Activated CD8-positive, alpha-beta memory T cell treated with anti-CD3 and anti-CD28 coated beads, Interleukin-2, amount 50 U/mL, for 4 hours (primary cell): ENCODE data around the gene PTPRN2.
"Not testable (repeated sequence)": the region's sequence is repeated elsewhere in the genome, so short reads cannot be mapped to it uniquely, and the experiment has no call there.

ENCODE experiments used
- DNase-seq: peaks from one replicate; pipeline ENCODE4 v3.0.0-alpha.2; 2020

Gene PTPRN2

DNA sequence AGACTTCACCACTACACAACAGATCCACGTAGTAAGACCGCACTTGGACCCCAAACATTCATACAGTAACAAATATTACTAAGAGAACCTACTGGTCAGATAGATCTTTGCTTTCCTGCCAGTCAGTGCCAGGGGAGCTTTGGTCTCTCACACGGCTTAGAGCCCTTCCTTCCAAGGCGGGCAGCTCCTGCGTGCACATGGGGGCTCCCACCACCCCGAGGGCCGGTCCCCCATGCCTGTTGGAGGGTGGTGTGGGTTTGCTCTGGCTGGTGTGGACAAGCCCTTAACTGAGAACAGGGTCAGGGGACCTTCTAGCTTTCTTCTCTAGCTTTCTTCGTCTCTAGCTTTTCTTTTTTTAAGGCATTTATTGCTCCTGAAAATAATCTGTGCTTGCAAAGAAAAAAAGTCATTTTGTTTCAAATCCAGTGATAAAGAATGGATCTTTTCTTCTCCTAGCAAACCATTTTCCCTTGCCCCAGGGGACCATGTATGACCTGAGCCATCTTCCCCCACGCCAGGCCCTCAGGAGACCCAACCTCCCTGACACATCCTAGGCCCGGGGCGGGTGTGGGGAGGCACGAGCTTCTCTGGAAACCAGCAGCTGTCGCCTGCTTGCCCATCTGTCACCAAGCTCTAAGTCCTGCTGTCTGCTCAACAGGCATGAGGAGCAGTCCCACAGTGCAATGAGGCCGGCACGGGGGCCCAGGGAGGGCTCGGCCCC, 591.1 kb downstream of the PTPRN2 start:
- peak; percentile 13 for DNase-seq

DNA sequence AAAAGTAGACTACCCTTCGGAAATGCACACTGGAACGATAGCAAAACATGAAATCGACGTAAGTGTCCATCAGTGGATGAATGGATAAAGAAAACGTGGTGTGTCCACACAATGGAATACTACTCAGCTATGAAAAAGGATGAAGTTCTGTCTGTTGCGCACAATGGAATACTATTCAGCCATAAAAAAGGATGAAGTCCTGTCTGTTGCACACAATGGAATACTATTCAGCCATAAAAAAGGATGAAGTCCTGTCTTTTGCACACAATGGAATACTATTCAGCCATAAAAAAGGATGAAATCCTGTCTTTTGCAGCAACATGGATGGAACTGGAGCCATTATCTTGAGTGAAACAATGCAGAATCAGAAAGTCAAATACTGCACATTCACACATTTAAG, 591.8 kb downstream of the PTPRN2 start:
- DNase-seq: no peak

DNA sequence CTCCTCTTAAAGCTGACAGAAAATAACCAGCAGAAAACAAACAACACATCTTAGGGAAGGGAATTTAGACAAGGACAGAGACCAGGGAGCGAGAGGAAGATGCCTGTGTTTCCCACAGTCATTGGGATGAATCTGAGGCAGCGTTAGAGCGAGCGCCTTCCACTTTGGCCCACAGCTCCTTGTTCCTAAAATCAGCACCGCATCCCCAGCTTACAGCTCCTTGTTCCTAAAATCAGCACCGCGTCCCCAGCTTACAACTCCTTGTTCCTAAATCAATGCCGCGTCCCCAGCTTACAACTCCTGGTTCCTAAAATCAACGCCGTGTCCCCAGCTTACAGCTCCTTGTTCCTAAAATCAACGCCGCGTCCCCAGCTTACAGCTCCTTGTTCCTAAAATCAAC, 593.3 kb downstream of the PTPRN2 start:
- no peak for DNase-seq

DNA sequence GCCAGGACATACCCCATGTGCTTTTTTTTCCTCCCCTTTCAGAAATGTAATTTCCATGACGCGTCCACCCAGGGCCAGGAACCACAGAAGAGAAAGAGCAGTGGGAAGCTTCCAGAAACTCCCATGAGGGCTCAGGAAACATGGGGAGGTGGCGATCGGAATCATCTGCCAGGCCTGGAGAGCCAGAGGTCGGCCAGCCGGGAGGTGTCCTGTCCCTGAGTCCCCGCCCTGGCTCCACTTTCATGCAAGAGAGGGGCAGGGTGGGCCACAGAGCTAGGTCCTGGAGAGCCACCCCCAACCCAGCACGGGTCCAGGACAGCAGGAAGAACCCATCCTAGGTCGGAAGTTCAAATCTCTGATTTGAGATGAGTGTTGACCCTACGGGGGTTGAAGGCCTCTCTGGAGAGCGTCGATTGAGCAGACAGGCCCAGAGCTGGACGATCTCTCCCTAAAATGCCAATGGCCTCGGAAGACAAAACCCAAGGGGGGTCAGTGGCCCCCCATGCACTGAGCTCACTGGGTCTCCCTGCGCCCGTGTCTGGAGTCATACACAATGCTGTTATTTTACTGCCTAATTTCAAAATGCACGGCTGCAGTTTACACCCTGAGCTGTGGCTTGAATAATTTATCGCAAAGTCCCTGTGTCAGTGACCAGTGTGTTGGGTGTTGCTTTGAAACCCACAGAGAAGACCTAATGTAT, 594.1 kb downstream of the PTPRN2 start:
- no peak for DNase-seq

DNA sequence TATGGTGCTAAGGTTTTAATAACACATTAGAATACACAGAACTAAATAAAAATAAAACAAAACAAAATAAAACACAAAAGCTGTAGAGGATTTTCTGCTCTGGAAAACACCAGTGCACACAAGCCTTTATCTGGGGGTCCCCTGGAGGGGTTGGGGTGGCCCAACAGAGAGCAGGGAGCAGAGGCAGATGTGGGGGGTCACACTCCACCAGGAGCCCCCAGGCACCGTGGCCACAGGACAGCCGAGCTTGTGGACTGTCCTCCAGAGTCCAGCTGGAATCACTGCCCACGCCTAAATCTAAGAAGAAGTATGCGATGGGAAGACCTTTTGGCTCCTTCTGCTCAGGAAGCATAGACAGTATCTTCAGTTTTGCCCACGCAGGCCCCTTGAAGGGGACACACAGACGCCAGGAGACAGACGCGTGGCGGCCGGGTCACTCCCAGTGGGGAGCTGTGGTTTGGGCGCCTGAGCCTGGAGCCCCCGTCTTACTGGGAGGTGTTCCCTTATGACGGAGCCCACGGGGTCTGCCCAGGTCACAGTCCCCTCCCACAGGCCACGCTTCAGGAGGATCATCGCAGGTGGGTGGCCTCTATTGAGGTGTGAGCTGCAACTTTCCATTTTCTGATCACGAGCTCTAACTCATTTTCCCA, 595.0 kb downstream of the PTPRN2 start:
- no peak for DNase-seq

DNA sequence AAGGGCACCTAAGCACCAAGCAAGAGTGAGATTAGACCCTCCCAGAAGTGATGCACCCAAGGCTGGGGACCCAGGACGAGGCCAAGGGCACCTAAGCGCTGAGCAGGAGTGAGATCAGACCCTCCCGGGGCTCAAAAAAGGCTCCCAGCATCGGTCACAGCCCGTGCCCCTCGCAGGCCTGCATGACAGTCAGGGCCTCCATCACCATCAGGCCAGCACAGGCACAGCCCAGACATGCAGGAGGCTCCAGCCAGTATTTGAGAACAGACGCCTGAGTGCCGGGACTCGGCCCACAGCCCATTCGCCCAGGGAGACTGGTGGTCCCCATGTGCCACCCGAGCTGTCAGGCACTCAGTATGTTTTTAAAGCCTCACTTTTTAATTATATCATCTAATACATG, 595.9 kb downstream of the PTPRN2 start:
- no peak for DNase-seq

DNA sequence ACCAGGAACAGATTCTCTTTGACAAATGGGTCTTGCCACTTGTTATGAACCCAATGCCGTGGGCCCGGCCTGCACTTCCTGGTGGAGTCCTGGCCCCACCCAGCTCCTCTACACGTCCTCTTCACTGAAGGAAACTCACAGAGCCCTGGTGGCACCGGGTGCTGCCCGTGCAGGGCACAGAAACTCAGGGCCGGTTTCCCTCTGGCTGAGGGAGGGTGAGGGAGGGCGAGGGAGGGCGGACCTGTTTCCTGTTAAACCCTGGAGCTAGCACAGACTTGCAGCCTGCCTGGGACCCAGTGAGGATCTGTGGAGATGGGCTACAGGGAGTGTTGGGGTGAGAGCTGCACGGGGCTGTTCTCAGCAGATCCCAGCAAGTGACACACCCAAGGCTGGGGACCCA, 596.3 kb downstream of the PTPRN2 start:
- no peak for DNase-seq

DNA sequence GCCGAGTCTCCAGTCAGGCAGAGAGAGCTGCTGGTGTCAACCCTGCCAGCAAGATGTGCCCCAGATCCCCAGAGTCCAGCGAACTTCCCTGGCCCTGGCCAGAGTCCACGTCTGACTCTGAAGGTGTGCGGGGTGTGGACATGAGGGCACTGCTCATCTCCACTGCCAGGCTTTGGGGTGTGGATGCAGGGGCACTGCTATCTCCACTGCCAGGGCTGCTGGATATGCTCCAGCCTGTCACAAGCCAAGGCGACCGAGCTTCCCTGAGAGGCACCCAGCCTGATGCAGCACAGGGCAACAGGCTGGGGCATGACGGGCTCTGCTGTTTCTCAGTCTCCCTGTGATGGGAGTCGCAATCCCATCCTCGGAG, 596.8 kb downstream of the PTPRN2 start:
- DNase-seq: no peak

DNA sequence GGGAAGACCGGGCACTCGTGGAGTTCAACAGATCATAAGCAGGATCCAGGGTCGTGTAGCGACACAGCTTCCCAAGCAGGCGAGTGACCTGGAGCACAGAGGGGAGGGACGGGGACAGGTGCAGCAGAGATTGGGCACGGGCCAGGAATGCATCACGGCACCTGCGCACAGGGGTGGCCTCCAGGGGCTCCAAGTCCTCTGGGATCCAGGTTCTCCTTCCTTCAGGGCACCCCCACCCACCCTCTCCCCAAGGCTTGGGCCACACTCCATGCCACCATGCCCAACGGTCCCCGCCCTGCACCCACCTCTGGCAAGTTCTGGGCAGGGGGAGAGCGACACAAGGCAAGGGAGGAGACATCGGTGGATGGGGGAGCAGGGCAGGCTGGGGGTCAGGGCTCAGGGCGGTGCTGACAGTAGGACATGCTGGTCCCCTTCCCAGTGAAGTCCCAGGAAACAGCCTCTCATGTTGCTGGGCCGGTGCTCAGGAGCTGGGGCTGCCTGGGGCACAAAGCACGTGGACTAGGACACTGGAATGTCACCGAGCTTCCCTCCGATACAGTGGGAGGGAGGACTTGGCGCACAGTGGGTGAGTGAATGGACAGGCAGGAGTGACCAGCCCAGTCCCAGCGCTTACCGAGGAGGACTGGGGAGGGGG, 597.3 kb downstream of the PTPRN2 start:
- no peak for DNase-seq

DNA sequence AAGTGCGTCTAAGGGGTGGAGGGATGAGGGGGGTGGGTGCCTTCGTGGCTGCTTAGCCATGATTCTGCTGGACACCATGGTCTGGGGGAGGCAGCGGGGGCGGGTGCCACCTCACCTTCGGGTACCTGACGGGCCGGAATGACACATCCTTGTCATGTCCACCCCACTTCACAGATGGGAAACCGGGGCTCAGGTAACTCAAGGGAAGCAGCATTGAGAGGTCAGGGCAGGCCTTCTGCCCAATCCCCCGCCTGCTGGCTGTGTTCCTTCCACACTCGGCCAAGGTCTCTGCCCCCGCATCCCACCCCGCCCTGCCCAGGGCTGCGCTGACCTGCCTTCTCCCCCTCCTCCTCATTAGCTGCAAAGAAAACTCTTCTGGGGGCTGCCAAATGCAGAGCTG, 598.0 kb downstream of the PTPRN2 start:
- no peak for DNase-seq

DNA sequence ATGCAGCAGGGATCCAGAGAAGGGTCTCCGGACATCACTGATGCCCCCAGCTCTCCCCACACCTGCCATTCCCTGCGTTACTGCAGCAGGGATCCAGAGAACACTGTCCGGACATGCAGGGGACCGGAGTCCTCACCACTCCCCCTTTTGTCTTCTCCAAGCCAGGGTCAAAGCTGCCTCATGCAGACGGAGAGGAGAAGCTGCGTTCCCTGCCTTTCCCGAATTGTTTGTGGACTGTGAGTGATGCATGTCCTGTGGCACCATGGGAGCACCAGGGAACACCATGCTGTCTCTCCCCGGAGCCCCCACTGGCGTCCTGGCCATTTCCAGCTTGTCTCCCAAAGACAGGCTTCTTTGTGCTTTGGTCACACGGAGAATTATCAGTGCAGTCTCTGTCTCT, 599.7 kb downstream of the PTPRN2 start:
- no peak for DNase-seq

DNA sequence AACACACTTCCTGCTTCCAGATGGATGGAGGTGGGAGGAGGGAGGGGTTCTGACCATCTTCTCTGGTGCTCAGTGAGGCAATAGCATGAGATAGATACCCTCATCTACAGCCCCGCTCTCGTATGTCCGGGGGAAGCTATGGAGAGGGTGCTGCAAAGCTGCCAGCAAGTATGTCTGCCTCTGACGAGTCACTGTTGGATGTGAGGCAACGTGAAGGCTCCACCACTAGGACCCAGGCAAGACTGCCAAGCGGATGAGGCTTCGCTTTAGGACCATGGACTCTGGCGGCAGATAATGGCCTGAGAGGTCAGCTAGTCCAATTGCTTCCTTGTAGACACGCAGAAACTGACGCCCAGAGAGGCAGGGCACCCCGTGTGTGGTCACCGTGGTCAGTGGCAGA, 601.6 kb downstream of the PTPRN2 start:
- no peak for DNase-seq

DNA sequence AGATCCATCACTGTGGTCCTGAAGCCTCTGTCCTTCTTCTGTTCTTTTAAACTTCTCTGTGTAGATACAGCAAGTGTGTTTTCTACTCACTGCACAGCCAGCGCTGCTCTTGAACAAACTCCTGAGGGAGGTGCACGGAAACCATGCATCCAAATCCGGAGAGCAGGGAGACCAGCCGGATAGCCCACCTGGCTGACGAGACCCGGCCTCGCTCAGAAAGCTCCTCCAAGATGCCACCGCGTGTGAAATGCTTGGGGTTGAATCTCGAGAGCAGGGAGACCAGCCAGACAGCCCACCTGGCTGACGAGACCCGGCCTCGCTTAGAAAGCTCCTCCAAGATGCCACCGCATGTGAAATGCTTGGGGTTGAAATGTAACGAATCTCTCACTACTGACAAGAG, 602.0 kb downstream of the PTPRN2 start:
- no peak for DNase-seq

DNA sequence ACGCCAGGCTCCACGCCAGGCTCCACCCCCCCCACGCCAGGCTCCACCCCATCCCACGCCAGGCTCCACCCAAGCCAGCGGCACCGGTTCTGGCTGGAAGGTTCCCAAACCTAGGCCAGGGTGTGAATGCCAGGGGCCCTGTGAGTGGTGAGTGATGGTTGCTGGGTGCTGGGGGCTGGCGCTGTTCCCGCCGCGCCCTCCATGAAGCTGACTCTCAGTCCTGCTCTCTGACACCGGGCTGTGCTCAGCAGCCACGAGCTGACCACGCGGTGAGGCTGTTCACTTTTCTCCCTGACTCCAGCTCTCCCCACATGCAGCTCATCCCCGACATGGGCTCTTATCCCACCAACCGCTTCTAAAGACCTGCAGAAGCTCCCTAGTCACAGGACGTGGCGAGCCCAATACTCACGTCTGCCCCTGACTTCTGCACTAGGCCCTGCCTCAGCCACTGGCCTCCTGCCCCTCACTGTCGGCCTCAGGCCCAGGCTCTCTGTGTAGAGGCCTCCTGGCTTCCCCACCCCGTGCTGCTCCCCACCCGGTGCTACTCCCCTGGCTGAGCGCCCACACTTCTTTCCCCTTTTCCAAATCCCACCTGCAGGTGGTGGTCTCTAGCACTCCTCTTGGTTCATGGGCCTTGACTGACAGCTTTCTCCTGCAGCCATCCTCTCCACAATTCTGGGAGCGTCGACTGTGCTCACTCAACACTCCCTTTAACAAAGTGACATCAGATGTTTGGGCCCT, 603.0 kb downstream of the PTPRN2 start:
- DNase-seq: no peak

DNA sequence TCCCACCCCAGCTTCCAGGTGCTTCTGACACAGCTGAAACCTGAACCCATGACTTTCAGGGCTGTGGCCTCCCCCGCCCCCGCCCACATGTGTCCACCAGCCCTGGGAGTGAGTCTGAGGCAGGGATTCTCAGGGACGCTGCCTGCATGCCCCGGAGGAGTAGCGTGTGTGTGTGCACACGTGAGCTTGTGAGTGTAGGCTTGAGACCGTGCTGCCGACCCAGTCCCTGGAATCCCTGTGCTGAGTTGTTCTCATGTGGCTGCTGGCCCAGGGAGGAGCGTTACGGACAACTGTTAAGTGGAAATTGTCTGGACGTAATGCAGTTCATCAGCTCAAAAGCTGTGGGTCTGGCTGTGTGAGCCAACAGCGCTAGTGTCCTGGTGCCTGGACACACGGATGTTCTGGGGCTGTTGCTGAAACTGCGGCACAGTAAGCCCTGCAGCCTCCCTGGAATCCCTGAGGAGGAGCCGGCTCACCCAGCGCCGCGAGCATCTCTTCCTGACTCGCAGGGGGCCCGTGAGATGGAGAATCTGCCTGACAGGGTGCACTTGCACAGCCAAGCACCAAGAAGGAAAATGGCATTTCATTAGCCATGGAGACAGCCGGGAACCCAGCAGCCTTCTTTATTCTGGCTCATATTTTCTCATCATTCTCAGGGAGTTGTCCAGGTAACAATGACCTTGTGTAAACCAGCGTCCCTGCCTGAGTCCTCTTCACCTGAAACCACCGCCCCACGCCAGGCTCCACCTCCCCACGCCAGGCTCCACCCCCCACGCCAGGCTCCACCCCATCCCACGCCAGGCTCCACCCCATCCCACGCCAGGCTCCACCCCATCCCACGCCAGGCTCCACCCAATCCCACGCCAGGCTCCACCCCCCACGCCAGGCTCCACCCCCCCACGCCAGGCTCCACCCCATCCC, 603.9 kb downstream of the PTPRN2 start:
- no peak for DNase-seq

DNA sequence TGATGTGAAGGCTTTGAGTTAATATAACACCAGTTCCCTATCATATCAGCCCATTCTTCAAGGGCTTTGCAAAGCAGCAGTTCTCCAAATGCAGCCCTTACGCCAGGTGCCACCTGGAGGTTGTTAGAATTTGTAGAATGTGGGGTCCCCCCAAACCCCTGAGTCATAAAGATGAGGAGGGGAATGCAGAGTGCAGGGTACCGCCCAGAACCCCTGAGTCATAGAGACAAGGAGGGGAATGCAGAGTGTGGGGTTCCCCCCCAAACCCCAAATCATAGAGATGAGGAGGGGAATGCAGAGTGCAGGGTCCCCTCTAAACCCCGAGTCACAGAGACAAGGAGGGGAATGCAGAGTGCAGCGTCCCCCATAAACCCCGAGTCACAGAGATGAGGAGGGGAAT, 605.8 kb downstream of the PTPRN2 start:
- no peak for DNase-seq

DNA sequence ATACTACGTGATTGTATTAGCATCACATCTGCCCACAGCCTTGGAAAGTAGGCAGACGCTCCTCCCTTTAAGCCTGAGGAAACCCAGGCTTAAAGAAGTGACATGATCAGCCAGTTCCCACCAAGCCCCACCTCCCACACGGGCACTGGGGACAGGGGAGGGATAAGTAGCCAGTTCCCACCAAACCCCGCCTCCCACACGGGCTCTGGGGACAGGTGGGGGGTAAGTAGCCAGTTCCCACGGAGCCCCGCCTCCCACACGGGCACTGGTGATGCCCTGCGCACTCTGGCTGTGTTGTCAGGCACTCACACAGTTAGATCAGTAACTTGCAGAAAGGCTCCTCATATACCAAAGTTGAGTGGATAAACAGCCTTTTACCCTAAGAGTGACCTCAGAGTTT, 606.8 kb downstream of the PTPRN2 start:
- DNase-seq: no peak

DNA sequence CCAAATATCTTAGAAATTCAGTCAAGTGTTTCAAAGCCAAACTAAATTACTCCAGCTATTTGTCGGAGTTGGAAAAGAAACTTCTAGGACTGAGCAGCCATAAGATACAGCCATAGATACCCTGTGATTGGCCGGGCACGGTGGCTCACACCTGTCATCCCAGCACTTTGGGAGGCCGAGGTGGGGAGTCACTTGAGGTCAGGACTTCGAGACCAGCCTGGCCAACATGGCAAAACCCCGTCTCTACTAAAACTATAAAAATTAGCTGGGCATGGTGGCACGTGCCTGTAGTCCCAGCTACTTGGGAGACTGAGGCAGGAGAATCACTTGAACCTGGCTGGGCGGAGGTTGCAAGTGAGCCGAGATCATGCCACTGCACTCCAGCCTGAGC, 607.3 kb downstream of the PTPRN2 start:
- DNase-seq: not testable (repeated sequence)

DNA sequence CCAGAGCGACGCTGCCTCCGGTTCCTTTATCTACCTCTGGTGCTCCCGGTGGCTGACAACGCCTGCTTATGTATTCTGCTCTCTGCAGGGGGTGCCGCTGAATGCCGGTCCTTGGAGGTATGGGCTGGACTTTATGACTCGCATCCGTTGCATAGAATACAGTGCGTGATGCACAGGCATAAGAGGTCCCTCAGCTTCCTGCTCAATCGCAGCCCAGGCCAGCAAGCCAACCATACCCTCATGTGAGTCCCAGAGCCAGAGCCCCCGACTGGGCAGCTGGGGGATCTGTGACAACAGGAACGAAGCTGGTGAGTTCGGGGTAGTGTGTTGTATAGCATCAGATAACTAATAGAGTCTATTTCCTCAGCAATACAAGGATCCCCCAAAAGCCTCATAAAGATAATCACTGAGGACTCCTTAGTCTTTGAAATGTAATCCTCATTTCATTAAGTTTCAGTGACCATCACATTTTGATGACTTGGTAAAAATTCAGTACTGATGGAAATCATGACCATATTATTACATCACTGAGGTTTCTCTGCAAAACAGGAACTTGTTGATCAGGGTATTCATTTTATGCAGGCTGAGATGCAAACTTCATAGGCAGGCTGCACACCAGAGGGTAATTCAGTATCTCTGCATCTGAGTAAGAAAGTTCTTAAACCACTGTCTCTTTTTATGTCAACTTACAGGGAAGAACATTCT, 607.8 kb downstream of the PTPRN2 start:
- no peak for DNase-seq

DNA sequence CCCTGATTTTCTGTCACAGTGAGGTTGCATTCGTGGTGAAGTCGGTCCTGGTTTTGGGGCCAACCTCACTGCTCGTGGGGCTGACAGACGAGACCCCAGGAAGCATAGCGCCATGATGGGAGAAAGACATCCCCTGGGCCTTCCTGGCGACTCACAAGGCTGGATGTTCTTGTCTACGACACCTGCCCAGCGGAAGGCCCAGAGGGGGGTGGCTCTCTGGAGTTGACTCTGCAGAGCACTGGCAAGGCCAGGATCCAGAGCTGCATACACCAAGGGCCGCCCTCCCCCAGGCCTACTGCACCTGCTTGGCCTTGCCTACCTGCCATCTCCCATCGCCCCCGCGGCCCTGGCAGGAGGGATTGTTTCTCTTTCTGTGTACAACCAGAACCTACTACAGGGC, 608.9 kb downstream of the PTPRN2 start:
- no peak for DNase-seq
